Ishikawa (cell line): ENCODE data around the gene NKX3-2.

ENCODE experiments used
- CEBPB ChIP-seq: IDR thresholded peaks from 2 replicates; pipeline ENCODE4 v1.6.1; 2012
- CREB1 ChIP-seq: IDR thresholded peaks from 2 replicates; pipeline ENCODE4 v1.6.1; 2012; ENCODE audit warnings: low read depth
- EGR1 ChIP-seq: IDR thresholded peaks from 2 replicates; pipeline ENCODE4 v1.6.1; 2012
- EP300 ChIP-seq: IDR thresholded peaks from 2 replicates; pipeline ENCODE4 v1.6.1; 2012; ENCODE audit warnings: borderline replicate concordance
- FOXM1 ChIP-seq: IDR thresholded peaks from 2 replicates; pipeline ENCODE4 v1.6.1; 2012; ENCODE audit warnings: low read depth, borderline replicate concordance
- NFIC ChIP-seq: IDR thresholded peaks from 2 replicates; pipeline ENCODE4 v1.6.1; 2012
- RAD21 ChIP-seq: IDR thresholded peaks from 2 replicates; pipeline ENCODE4 v1.6.1; 2012; ENCODE audit warnings: low read depth
- TAF1 ChIP-seq: IDR thresholded peaks from 2 replicates; pipeline ENCODE4 v1.6.1; 2012; ENCODE audit warnings: low read depth, mild to moderate bottlenecking
- TCF12 ChIP-seq: IDR thresholded peaks from 2 replicates; pipeline ENCODE4 v1.6.1; 2012; ENCODE audit warnings: low read depth
- TEAD4 ChIP-seq: IDR thresholded peaks from 2 replicates; pipeline ENCODE4 v1.6.1; 2012
- YY1 ChIP-seq: IDR thresholded peaks from 2 replicates; pipeline ENCODE4 v1.6.1; 2012; ENCODE audit warnings: low read depth
- ZBTB7A ChIP-seq: IDR thresholded peaks from 2 replicates; pipeline ENCODE4 v1.6.1; 2012; ENCODE audit warnings: low read depth
- TF ChIP-seq, protein P1 (sequence below): IDR thresholded peaks from 2 replicates; pipeline ENCODE4 v1.6.1; 2012
- TF ChIP-seq, protein P2 (sequence below): IDR thresholded peaks from 2 replicates; pipeline ENCODE4 v1.6.1; 2012; ENCODE audit warnings: low read depth, mild to moderate bottlenecking
- TF ChIP-seq, protein P3 (sequence below): IDR thresholded peaks from 2 replicates; pipeline ENCODE4 v1.6.1; 2012

The NKX3-2 gene

DNA sequence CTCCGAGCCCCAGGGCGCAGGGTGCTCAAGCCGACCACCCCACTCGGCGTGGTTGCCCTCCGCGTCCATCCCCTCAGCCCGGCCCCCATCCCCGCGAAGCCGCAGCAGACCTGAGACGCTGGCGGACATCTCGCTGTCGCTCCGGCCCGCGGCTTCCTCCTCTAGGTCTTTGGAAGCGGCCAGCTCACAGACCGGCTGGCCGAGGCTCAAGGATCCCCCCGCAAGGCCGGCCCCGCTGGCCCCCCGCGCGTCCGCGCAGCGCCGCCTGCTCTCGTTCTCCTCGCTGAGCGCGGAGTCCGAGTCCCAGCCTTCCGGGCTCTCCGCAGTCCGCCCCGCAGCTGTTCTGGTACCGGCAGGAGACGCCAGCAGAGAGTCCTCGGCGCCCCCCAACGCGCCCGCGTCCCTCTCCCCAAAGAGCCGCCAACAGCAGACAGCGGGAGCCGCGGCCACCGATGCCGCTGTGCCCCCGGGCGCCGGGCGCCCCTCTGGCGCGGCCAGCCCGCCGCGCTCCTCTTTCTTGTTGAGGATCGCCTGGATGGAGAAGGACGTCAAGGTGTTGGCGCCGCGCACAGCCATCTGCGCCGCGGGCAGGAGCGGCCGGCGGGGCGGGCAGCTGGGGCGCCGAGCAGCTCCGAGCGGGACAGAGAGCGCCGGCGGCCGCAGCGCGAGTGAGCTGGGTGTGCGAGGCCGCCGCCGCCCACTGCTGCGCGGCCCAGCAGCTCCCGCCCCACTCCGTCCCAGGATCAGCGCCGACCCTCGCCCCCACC is at the start of gene NKX3-2:
TSS of gene NKX3-2 (minus strand) at position 670 of the 767 bp plus-strand sequence. CDS start at position 576, 94 bp downstream.
- TF ChIP-seq FOXM1, result no peak
- TF ChIP-seq, protein P1, sequence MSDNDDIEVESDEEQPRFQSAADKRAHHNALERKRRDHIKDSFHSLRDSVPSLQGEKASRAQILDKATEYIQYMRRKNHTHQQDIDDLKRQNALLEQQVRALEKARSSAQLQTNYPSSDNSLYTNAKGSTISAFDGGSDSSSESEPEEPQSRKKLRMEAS, result peak; percentile 63; the same call in 1 of the 2 replicates
- TF ChIP-seq TAF1, result 0 out of 2 replicates have a peak, but pooled peaks have one; percentile 3

DNA sequence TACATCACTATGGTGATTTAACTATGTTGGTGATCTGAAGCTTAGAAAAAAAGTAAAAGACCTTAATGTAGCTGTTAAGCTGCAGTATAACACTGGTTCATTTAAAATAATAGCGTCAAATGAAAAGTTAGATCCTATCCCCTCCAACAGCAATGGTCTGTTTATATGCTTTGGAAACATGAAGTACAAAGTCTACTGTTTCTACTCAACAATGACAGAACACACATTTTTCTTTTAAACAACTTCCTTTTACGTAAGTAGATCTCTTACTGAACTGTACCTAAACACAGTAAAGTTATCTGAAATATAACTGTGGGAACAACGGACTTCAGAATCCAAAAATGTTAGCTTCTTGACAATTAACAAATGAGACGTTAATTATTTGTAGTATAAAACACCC is 47.9 kb upstream of the NKX3-2 start:
- no peak for TF ChIP-seq FOXM1
- TF ChIP-seq, protein P1, result no peak
- TF ChIP-seq RAD21, result no peak
- TF ChIP-seq NFIC, result no peak
- TF ChIP-seq, protein P2, sequence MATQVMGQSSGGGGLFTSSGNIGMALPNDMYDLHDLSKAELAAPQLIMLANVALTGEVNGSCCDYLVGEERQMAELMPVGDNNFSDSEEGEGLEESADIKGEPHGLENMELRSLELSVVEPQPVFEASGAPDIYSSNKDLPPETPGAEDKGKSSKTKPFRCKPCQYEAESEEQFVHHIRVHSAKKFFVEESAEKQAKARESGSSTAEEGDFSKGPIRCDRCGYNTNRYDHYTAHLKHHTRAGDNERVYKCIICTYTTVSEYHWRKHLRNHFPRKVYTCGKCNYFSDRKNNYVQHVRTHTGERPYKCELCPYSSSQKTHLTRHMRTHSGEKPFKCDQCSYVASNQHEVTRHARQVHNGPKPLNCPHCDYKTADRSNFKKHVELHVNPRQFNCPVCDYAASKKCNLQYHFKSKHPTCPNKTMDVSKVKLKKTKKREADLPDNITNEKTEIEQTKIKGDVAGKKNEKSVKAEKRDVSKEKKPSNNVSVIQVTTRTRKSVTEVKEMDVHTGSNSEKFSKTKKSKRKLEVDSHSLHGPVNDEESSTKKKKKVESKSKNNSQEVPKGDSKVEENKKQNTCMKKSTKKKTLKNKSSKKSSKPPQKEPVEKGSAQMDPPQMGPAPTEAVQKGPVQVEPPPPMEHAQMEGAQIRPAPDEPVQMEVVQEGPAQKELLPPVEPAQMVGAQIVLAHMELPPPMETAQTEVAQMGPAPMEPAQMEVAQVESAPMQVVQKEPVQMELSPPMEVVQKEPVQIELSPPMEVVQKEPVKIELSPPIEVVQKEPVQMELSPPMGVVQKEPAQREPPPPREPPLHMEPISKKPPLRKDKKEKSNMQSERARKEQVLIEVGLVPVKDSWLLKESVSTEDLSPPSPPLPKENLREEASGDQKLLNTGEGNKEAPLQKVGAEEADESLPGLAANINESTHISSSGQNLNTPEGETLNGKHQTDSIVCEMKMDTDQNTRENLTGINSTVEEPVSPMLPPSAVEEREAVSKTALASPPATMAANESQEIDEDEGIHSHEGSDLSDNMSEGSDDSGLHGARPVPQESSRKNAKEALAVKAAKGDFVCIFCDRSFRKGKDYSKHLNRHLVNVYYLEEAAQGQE, result no peak
- TF ChIP-seq, protein P3, sequence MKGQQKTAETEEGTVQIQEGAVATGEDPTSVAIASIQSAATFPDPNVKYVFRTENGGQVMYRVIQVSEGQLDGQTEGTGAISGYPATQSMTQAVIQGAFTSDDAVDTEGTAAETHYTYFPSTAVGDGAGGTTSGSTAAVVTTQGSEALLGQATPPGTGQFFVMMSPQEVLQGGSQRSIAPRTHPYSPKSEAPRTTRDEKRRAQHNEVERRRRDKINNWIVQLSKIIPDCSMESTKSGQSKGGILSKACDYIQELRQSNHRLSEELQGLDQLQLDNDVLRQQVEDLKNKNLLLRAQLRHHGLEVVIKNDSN, result no peak
- TF ChIP-seq TAF1, result no peak
- no peak for TF ChIP-seq CEBPB
- TF ChIP-seq TEAD4, result no peak
- TF ChIP-seq EGR1, result no peak
- TF ChIP-seq CREB1, result no peak
- no peak for TF ChIP-seq ZBTB7A
- TF ChIP-seq YY1, result no peak
- TF ChIP-seq TCF12, result no peak
- TF ChIP-seq EP300, result no peak

DNA sequence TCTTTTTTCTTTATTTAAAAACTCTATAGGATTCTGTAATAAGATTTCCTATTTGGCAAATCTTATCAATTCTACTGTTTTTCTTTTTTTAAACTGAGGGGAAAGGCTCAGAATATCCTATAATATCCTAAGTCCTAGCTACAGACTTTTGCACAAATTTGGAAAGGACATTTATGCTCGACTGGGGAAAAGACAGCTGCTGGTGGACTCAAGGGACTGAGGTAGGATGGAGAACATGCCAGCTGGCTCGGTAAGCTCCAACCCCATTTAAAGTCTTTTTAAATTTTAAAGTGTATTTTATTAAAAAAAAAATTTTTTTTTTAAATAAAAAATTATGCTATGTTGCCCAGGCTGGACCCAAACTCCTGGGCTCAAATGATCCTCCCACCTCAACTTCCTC is 46.5 kb upstream of the NKX3-2 start:
- TF ChIP-seq TCF12, result no peak

DNA sequence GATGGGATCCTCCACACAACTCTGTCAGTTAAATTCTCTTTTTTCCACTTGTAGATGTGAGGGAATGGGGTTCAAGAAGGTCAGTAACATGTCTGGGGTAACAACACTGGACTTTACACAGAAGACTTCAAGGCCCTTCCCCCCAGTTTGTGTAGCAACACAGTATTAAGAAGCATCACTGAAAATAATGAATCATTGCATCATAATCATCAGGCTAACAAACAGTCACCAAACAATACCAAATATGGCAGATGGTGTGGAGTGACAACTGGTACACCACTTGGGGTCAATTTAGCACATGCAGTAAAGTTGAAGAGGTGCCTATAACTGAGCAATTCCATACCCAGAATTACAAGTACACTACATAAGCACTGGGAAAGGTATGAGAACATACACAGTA is 44.6 kb upstream of the NKX3-2 start:
- TF ChIP-seq EGR1, result no peak
- TF ChIP-seq CREB1, result no peak
- TF ChIP-seq TEAD4, result no peak
- no peak for TF ChIP-seq NFIC
- TF ChIP-seq EP300, result no peak
- TF ChIP-seq TAF1, result no peak
- TF ChIP-seq, protein P3, result no peak
- TF ChIP-seq YY1, result no peak
- TF ChIP-seq TCF12, result no peak
- TF ChIP-seq RAD21, result no peak

DNA sequence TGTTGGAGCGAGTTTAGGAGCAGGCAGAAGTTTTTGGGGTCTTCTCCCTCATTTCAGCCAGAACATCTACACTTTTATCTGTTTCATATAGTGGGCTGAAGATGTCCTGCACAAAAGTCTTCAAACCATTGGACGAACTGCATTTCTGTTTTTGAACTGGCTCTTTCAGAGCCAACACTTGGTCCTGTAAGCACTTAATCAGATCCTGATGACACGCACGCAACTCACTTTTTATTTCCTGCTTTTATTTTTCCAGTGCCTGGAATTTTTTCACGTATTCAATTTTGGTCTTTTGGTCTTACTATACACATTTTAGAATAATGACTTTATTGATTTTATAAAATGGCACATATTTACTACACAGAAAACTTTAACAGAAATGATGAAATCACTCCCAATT is 40.2 kb upstream of the NKX3-2 start:
- TF ChIP-seq, protein P2, result no peak
- no peak for TF ChIP-seq RAD21
- TF ChIP-seq, protein P3, result no peak
- TF ChIP-seq, protein P1, result no peak
- no peak for TF ChIP-seq CEBPB
- TF ChIP-seq TCF12, result no peak

DNA sequence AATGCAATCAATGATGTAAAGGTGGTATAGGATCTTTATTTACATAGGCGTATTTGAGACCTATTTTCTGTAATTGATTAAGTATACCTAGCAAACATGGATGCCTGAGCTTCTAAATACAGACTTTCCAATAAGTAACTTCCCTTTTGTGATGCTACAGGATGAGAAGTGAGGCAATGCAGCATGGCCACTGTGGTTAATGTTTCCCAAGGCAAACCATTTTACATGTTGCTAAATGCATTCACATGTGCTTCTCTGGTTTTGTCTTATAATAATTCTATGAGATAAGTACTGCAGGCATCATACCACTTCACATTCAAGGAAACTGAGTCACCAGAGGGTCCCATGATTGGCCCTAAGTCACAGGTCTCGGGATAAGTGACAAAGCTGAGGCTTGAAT is 35.7 kb upstream of the NKX3-2 start:
- TF ChIP-seq RAD21 (no peak), TEAD4 (no peak), EP300 (no peak), CEBPB (no peak), CREB1 (no peak), NFIC (no peak), ZBTB7A (no peak), FOXM1 (no peak), TAF1 (no peak), TCF12 (no peak), EGR1 (no peak), YY1 (no peak)
- TF ChIP-seq, protein P2, result no peak
- TF ChIP-seq, protein P1, result no peak
- TF ChIP-seq, protein P3, result no peak
